HEK293 (cell line): ENCODE measurements around the gene SLC1A2.

ENCODE experiments used
- CTCF ChIA-PET: fragments of 350-600 bp; formaldehyde crosslinking; extraction: SDS; loops from one replicate; lab custom pipeline; 2021; ENCODE audit warnings: antibody characterized with exemption; lab: Yijun Ruan, JAX
- POLR2A ChIA-PET: fragments of 300-600 bp; formaldehyde crosslinking; extraction: SDS; loops from one replicate; lab custom pipeline; 2020; ENCODE audit warnings: antibody characterized with exemption, inconsistent platforms; lab: Yijun Ruan, JAX
- H3K27ac ChIP-seq: fragments of 200-500 bp; sonication (Bioruptor generic); 2 replicates; pipeline ENCODE4 v1.5.1; 2014; ENCODE audit warnings: low read depth, low read length, control low read depth, inconsistent platforms; ENCODE audit errors: extremely low read depth
- H3K36me3 ChIP-seq, 2 experiments: fragments of 200-500 bp in 1 of 2; sonication (Bioruptor generic) in 1 of 2; 1 replicate in 1 of 2; 2 replicates in 1 of 2; pipeline ENCODE4 v1.5.1; 2014 to 2017; ENCODE audit warnings: inconsistent platforms in 2 of 2, low read length in 2 of 2; ENCODE audit not compliant: control insufficient read depth in 2 of 2, insufficient read depth in 1 of 2
- H3K4me1 ChIP-seq: fragments of 200-500 bp; sonication (Bioruptor generic); 2 replicates; pipeline ENCODE4 v1.5.1; 2014; ENCODE audit warnings: mild to moderate bottlenecking, low read length, inconsistent platforms; ENCODE audit not compliant: control insufficient read depth, insufficient read depth
- H3K4me3 ChIP-seq: 2 replicates; pipeline ENCODE4 v1.5.1; 2011; ENCODE audit warnings: low read depth, mild to moderate bottlenecking, control low read depth, low read length, moderate library complexity
- H3K9me3 ChIP-seq: fragments of 200-500 bp; sonication (Bioruptor generic); 2 replicates; pipeline ENCODE4 v1.5.1; 2014; ENCODE audit warnings: low read depth, low read length, inconsistent platforms; ENCODE audit not compliant: control insufficient read depth, insufficient read depth
- EGR2 ChIP-seq: fragments of 450-650 bp; formaldehyde crosslinking; IDR thresholded peaks from 2 replicates; pipeline ENCODE4 v1.5.1; 2016; ENCODE audit warnings: low read depth, missing biosample characterization, missing genetic modification characterization
- GLIS1 ChIP-seq: fragments of 450-650 bp; formaldehyde crosslinking; IDR thresholded peaks from 2 replicates; pipeline ENCODE4 v1.5.1; 2016; ENCODE audit warnings: missing biosample characterization, missing genetic modification characterization
- GLIS2 ChIP-seq: fragments of 450-650 bp; formaldehyde crosslinking; IDR thresholded peaks from 2 replicates; pipeline ENCODE4 v1.5.1; 2016; ENCODE audit warnings: missing biosample characterization, missing genetic modification characterization
- HOXA7 ChIP-seq: sonication (generic); formaldehyde crosslinking; IDR thresholded peaks from 2 replicates; pipeline ENCODE4 v1.8.1; 2022; ENCODE audit warnings: missing genetic modification reagents, borderline replicate concordance
- KLF9 ChIP-seq: fragments of 450-650 bp; formaldehyde crosslinking; IDR thresholded peaks from 2 replicates; pipeline ENCODE4 v1.5.1; 2016; ENCODE audit warnings: missing biosample characterization, missing genetic modification characterization, low read depth
- YY1 ChIP-seq: fragments of 450-650 bp; formaldehyde crosslinking; IDR thresholded peaks from 2 replicates; pipeline ENCODE4 v1.5.1; 2018; ENCODE audit warnings: missing biosample characterization, missing genetic modification characterization
- ZNF146 ChIP-seq: fragments of 450-650 bp; formaldehyde crosslinking; IDR thresholded peaks from 2 replicates; pipeline ENCODE4 v1.5.1; 2016; ENCODE audit warnings: missing biosample characterization, missing genetic modification characterization
- ZNF169 ChIP-seq: fragments of 450-650 bp; formaldehyde crosslinking; IDR thresholded peaks from 2 replicates; pipeline ENCODE4 v1.5.1; 2016; ENCODE audit warnings: missing biosample characterization, missing genetic modification characterization
- ZNF221 ChIP-seq: fragments of 450-650 bp; formaldehyde crosslinking; IDR thresholded peaks from 2 replicates; pipeline ENCODE4 v1.5.1; 2017; ENCODE audit warnings: missing biosample characterization, missing genetic modification characterization, borderline replicate concordance
- ZNF274 ChIP-seq, 2 experiments: fragments of 200-500 bp in 1 of 2; fragments of 450-650 bp in 1 of 2; sonication (Bioruptor generic) in 1 of 2; formaldehyde crosslinking in 1 of 2; IDR thresholded peaks; 2 replicates each; pipeline versions ENCODE4 v1.5.1 to v1.6.1; 2014 to 2016; ENCODE audit warnings: borderline replicate concordance in 1 of 2, inconsistent platforms in 1 of 2, low read length in 1 of 2, missing biosample characterization in 1 of 2, missing genetic modification characterization in 1 of 2
- ZNF311 ChIP-seq: fragments of 450-650 bp; formaldehyde crosslinking; IDR thresholded peaks from 2 replicates; pipeline ENCODE4 v1.5.1; 2017; ENCODE audit warnings: missing biosample characterization, missing genetic modification characterization, borderline replicate concordance
- ZNF335 ChIP-seq: fragments of 450-650 bp; formaldehyde crosslinking; conservative IDR thresholded peaks from 2 replicates; pipeline ENCODE4 v1.5.1; 2016; ENCODE audit warnings: missing biosample characterization, missing genetic modification characterization
- ZNF350 ChIP-seq: fragments of 450-650 bp; formaldehyde crosslinking; IDR thresholded peaks from 2 replicates; pipeline ENCODE4 v1.5.0; 2017; ENCODE audit warnings: missing biosample characterization, mild to moderate bottlenecking, missing genetic modification characterization
- ZNF37A ChIP-seq: fragments of 450-650 bp; IDR thresholded peaks from 2 replicates; pipeline ENCODE4 v1.5.1; 2018; ENCODE audit warnings: missing biosample characterization, missing genetic modification characterization
- ZNF426 ChIP-seq: fragments of 450-650 bp; formaldehyde crosslinking; IDR thresholded peaks from 2 replicates; pipeline ENCODE4 v1.5.1; 2017; ENCODE audit warnings: missing biosample characterization, missing genetic modification characterization, mild to moderate bottlenecking, inconsistent platforms, moderate library complexity
- ZNF529 ChIP-seq: fragments of 450-650 bp; formaldehyde crosslinking; IDR thresholded peaks from 2 replicates; pipeline ENCODE4 v1.5.1; 2017; ENCODE audit warnings: missing genetic modification characterization, missing biosample characterization; ENCODE audit not compliant: insufficient replicate concordance
- ZNF544 ChIP-seq: fragments of 450-650 bp; formaldehyde crosslinking; IDR thresholded peaks from 2 replicates; pipeline ENCODE4 v1.5.0; 2017; ENCODE audit warnings: missing biosample characterization, missing genetic modification characterization
- ZNF549 ChIP-seq: fragments of 450-650 bp; IDR thresholded peaks from 2 replicates; pipeline ENCODE4 v1.5.1; 2018; ENCODE audit warnings: missing biosample characterization, missing genetic modification characterization, mild to moderate bottlenecking, inconsistent platforms, moderate library complexity
- ZNF596 ChIP-seq: fragments of 450-650 bp; IDR thresholded peaks from 2 replicates; pipeline ENCODE4 v1.5.0; 2018; ENCODE audit warnings: missing biosample characterization, mild to moderate bottlenecking, missing genetic modification characterization, moderate library complexity
- ZNF610 ChIP-seq: fragments of 450-650 bp; formaldehyde crosslinking; IDR thresholded peaks from 2 replicates; pipeline ENCODE4 v1.5.1; 2016; ENCODE audit warnings: missing biosample characterization, missing genetic modification characterization, borderline replicate concordance
- ZSCAN30 ChIP-seq: fragments of 450-650 bp; IDR thresholded peaks from 2 replicates; pipeline ENCODE4 v1.5.1; 2018; ENCODE audit warnings: missing biosample characterization, mild to moderate bottlenecking, missing genetic modification characterization, moderate library complexity
- TF ChIP-seq, protein P1 (sequence below): fragments of 450-650 bp; formaldehyde crosslinking; IDR thresholded peaks from 2 replicates; pipeline ENCODE4 v1.5.1; 2016; ENCODE audit warnings: missing biosample characterization, missing genetic modification characterization, low read depth
- TF ChIP-seq, protein P2 (sequence below): fragments of 450-650 bp; formaldehyde crosslinking; IDR thresholded peaks from 2 replicates; pipeline ENCODE4 v1.5.0; 2017; ENCODE audit warnings: missing biosample characterization, missing genetic modification characterization, borderline replicate concordance
- TF ChIP-seq, protein P3 (sequence below): fragments of 450-650 bp; formaldehyde crosslinking; IDR thresholded peaks from 2 replicates; pipeline ENCODE4 v1.5.1; 2016; ENCODE audit warnings: missing biosample characterization, missing genetic modification characterization, low read depth
- TF ChIP-seq, protein P4 (sequence below): fragments of 450-650 bp; formaldehyde crosslinking; IDR thresholded peaks from 2 replicates; pipeline ENCODE4 v1.5.1; 2017; ENCODE audit warnings: missing biosample characterization, missing genetic modification characterization
- TF ChIP-seq, protein P5 (sequence below): fragments of 450-650 bp; formaldehyde crosslinking; IDR thresholded peaks from 2 replicates; pipeline ENCODE4 v1.5.1; 2017; ENCODE audit warnings: missing biosample characterization, missing genetic modification characterization
- TF ChIP-seq, protein P6 (sequence below): IDR thresholded peaks from 2 replicates; pipeline ENCODE4 v1.6.1; 2011; ENCODE audit warnings: mild to moderate bottlenecking, low read depth, low read length, borderline replicate concordance

SLC1A2 gene

DNA sequence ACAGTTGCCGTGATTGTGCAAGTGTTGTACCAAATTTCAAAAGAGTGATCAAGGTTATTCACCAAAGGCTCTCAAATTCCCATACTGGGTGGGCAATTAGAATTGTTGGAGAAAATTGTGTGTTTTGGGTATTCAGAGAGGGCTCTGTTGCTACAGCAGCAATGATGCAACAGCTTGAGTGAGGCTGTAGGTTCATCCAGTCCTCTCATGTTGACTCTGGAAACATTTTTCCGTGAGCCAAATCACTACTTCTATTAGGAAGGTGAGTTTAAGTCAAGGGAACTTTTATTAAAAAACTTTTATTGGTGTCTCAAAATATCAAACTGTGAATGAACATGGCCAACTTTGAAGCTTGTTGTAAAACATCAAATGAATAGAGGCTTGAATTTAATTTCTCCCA lies 163.8 kb downstream of the SLC1A2 start:
- H3K36me3 ChIP-seq: no peaks in the 10 kb centered on the region
- no peaks in the 10 kb centered on the region for H3K4me1 ChIP-seq
- no peaks in the 10 kb centered on the region for H3K9me3 ChIP-seq
- no peak overlapping the region for H3K4me3 ChIP-seq
- CTCF ChIA-PET: interaction anchor here (1.1 kb wide), 1 partner anchor 18 kb away, joined by 3 read pairs; no protein-coding TSS in a partner anchor
- POLR2A ChIA-PET: no interaction called here
- H3K27ac ChIP-seq: no peak overlapping the region
- TF ChIP-seq, protein P1, sequence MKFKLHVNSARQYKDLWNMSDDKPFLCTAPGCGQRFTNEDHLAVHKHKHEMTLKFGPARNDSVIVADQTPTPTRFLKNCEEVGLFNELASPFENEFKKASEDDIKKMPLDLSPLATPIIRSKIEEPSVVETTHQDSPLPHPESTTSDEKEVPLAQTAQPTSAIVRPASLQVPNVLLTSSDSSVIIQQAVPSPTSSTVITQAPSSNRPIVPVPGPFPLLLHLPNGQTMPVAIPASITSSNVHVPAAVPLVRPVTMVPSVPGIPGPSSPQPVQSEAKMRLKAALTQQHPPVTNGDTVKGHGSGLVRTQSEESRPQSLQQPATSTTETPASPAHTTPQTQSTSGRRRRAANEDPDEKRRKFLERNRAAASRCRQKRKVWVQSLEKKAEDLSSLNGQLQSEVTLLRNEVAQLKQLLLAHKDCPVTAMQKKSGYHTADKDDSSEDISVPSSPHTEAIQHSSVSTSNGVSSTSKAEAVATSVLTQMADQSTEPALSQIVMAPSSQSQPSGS (tag by site-specific recombination): no peak
- TF ChIP-seq ZNF610 (tag by site-specific recombination): no peak
- TF ChIP-seq ZNF350: no peak
- TF ChIP-seq ZNF335 (tag by site-specific recombination): no peak
- no peak for TF ChIP-seq ZNF544 (tag by site-specific recombination)
- TF ChIP-seq EGR2 (tag by site-specific recombination): no peak
- TF ChIP-seq ZNF529: no peak
- TF ChIP-seq, protein P2, sequence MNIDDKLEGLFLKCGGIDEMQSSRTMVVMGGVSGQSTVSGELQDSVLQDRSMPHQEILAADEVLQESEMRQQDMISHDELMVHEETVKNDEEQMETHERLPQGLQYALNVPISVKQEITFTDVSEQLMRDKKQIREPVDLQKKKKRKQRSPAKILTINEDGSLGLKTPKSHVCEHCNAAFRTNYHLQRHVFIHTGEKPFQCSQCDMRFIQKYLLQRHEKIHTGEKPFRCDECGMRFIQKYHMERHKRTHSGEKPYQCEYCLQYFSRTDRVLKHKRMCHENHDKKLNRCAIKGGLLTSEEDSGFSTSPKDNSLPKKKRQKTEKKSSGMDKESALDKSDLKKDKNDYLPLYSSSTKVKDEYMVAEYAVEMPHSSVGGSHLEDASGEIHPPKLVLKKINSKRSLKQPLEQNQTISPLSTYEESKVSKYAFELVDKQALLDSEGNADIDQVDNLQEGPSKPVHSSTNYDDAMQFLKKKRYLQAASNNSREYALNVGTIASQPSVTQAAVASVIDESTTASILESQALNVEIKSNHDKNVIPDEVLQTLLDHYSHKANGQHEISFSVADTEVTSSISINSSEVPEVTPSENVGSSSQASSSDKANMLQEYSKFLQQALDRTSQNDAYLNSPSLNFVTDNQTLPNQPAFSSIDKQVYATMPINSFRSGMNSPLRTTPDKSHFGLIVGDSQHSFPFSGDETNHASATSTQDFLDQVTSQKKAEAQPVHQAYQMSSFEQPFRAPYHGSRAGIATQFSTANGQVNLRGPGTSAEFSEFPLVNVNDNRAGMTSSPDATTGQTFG (tag by site-specific recombination): no peak
- TF ChIP-seq ZNF549 (tag by site-specific recombination): no peak
- TF ChIP-seq, protein P3, sequence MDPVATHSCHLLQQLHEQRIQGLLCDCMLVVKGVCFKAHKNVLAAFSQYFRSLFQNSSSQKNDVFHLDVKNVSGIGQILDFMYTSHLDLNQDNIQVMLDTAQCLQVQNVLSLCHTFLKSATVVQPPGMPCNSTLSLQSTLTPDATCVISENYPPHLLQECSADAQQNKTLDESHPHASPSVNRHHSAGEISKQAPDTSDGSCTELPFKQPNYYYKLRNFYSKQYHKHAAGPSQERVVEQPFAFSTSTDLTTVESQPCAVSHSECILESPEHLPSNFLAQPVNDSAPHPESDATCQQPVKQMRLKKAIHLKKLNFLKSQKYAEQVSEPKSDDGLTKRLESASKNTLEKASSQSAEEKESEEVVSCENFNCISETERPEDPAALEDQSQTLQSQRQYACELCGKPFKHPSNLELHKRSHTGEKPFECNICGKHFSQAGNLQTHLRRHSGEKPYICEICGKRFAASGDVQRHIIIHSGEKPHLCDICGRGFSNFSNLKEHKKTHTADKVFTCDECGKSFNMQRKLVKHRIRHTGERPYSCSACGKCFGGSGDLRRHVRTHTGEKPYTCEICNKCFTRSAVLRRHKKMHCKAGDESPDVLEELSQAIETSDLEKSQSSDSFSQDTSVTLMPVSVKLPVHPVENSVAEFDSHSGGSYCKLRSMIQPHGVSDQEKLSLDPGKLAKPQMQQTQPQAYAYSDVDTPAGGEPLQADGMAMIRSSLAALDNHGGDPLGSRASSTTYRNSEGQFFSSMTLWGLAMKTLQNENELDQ (tag by site-specific recombination): no peak
- TF ChIP-seq, protein P4, sequence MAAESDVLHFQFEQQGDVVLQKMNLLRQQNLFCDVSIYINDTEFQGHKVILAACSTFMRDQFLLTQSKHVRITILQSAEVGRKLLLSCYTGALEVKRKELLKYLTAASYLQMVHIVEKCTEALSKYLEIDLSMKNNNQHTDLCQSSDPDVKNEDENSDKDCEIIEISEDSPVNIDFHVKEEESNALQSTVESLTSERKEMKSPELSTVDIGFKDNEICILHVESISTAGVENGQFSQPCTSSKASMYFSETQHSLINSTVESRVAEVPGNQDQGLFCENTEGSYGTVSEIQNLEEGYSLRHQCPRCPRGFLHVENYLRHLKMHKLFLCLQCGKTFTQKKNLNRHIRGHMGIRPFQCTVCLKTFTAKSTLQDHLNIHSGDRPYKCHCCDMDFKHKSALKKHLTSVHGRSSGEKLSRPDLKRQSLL: no peak
- TF ChIP-seq ZNF169 (tag by site-specific recombination): no peak
- no peak for TF ChIP-seq GLIS1
- TF ChIP-seq, protein P5, sequence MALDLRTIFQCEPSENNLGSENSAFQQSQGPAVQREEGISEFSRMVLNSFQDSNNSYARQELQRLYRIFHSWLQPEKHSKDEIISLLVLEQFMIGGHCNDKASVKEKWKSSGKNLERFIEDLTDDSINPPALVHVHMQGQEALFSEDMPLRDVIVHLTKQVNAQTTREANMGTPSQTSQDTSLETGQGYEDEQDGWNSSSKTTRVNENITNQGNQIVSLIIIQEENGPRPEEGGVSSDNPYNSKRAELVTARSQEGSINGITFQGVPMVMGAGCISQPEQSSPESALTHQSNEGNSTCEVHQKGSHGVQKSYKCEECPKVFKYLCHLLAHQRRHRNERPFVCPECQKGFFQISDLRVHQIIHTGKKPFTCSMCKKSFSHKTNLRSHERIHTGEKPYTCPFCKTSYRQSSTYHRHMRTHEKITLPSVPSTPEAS (tag by site-specific recombination): no peak
- TF ChIP-seq, protein P6, sequence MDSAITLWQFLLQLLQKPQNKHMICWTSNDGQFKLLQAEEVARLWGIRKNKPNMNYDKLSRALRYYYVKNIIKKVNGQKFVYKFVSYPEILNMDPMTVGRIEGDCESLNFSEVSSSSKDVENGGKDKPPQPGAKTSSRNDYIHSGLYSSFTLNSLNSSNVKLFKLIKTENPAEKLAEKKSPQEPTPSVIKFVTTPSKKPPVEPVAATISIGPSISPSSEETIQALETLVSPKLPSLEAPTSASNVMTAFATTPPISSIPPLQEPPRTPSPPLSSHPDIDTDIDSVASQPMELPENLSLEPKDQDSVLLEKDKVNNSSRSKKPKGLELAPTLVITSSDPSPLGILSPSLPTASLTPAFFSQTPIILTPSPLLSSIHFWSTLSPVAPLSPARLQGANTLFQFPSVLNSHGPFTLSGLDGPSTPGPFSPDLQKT: no peak

DNA sequence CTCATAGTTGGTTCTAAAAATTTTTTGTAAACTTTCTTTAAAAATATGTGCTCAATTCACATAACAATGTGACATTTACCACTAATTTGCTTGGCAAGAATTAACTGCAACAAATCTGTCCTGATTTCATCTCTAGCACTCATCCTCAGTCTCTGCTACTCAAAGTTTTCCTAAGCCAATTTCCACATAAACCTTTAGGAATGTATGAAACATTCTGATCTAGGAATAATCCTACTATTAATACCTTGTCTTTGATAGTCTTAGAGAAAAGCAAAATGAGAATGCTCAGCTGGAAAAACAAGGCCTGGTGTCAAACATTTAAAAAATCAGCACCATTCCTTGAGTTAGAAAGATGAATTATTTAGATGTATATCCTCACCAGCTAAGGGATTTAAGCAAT lies 166.1 kb downstream of the SLC1A2 start:
- Histone ChIP-seq H3K36me3 (no peaks in the 10 kb centered on the region), H3K4me1 (no peaks in the 10 kb centered on the region), H3K9me3 (no peaks in the 10 kb centered on the region), H3K4me3 (no peak overlapping the region), H3K27ac (no peak overlapping the region)
- POLR2A ChIA-PET: no interaction called here
- CTCF ChIA-PET: no interaction called here
- TF ChIP-seq ZNF146: no peak
- no peak for TF ChIP-seq GLIS2 (tag by site-specific recombination)
- TF ChIP-seq ZNF274 (IDR thresholded peaks at IDR 0.05; ENCODE audit: low read length): no peak
- no peak for TF ChIP-seq ZNF274 (tag by site-specific recombination; IDR thresholded peaks at IDR 0.05; ENCODE audit: borderline replicate concordance)
- TF ChIP-seq ZSCAN30 (tag by site-specific recombination): no peak
- no peak for TF ChIP-seq HOXA7 (CRISPR knock-in tag)
- no peak for TF ChIP-seq ZNF311 (tag by site-specific recombination)
- TF ChIP-seq ZNF596 (tag by site-specific recombination): no peak
- no peak for TF ChIP-seq ZNF426
- TF ChIP-seq ZNF221: no peak
- no peak for TF ChIP-seq ZNF37A (tag by site-specific recombination)
- TF ChIP-seq YY1 (tag by site-specific recombination): no peak
- TF ChIP-seq KLF9 (tag by site-specific recombination): no peak
